Tongue (tissue), 2 donors: ENCODE measurements around the gene NACC2. TPM values are rescaled to one million over a fixed set of nuclear protein-coding genes. Genes with fewer than 3 reads are reported as not detected.

Source experiments
- DNase-seq: peaks from one replicate; pipeline ENCODE4 v3.0.0-alpha.2; 2015
- total RNA-seq: library from RNA; depleted of rRNA; stranded (reverse); fragments of >200 nt; gene quantifications from one replicate; pipeline ENCODE4 v1.2.3, GENCODE V29; 2014

The NACC2 gene, protein sequence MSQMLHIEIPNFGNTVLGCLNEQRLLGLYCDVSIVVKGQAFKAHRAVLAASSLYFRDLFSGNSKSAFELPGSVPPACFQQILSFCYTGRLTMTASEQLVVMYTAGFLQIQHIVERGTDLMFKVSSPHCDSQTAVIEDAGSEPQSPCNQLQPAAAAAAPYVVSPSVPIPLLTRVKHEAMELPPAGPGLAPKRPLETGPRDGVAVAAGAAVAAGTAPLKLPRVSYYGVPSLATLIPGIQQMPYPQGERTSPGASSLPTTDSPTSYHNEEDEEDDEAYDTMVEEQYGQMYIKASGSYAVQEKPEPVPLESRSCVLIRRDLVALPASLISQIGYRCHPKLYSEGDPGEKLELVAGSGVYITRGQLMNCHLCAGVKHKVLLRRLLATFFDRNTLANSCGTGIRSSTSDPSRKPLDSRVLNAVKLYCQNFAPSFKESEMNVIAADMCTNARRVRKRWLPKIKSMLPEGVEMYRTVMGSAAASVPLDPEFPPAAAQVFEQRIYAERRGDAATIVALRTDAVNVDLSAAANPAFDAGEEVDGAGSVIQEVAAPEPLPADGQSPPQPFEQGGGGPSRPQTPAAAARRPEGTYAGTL
- 9.8 TPM for total RNA-seq

DNA sequence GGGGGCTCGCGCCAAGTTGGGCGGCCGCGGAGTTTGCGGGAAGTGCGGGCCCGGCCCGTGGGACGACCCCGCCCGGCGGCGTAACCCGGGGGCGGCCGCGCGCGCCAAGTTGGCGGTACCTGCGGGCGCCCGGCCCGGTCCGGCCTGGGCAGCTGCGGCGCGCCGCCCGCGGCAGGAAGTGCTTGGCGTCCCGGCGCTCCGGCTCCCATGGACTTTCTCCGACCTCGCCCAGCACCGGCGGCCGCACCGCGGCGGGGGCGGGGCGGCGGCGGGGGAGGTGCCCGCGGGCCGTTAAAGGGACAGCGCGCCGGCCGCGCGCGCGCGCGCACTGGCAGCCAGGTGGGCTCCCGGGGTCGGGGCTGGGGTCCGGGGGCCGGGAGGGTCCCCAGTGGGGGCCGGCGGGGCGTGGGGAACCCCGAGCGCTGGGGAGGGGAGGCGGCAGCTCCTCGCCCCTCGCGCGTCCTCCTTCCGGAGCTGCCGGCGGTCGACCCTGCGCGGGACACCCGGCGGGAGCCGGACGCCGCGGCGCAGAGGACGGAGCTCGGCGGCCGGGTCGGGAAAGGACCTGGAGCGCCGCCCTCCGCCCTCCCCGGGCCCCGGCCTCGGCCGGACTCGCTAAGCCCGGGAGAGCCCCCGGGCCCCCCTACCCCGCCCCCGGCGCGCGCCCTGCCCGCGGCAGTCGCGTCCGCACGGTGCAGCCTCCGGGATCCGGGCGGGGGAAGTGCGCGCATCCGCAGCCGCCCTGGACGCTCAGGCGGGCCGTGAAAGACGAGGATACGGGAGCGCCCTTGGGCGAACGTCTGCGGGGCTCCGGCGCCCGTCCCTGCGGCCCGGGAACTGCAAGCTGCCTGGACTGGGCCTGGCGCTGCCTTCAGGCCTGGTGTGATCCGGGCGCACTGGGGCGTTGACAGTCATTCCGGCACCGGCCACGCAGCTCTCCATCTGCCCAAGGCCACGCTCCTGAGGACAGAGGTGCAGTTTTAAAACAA lies at the start of gene NACC2:
NACC2 (minus strand) TSS at position 220 of the 989 bp plus-strand sequence. CDS start 44,768 bp downstream, outside the sequence.
- DNase-seq = peak; percentile 55

DNA sequence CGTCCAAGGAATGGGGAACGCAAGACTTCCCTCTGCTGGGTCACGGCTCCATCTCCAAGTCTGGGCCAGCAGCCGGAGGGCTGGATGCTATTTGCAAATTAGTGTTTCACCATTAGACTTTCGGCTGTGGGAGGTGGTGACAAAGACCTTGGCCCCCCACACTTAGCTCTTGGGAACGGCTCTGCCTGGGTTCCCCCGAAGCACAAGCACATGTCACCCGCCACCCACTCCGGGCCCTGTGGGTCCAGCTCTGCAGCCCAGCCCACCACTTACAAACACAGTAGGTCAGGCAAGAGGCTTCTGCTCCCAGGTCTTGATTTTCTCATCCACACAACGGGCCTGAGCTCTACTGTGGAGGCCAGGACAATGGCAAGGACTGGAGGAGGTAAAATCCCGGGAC lies 49.4 kb upstream of the NACC2 start:
- DNase-seq = no peak

GRCh38 chr9:136143215-136144001 lies 48.3 kb upstream of the NACC2 start:
- DNase-seq = peak; percentile 52

DNA sequence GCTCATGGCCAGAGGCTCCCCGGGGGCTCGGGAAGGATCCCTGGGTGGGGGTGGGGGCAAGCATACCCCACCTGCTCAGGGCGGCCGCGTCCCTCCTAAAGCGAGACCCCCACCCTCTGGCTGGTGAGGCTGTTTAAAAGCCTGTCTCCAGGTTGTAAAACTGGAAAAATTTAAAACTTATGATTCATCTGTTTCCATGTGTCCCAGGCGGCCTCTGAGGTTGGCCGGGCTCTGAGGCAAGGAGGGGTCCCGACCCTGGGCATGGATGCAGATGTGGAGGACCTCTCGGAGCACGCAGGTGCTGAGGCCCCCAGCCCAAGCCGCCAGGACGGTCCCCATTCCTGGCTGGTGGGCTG lies 47.7 kb upstream of the NACC2 start:
- DNase-seq = no peak

GRCh38 chr9:136142414-136142796 lies 47.3 kb upstream of the NACC2 start:
- no peak for DNase-seq

DNA sequence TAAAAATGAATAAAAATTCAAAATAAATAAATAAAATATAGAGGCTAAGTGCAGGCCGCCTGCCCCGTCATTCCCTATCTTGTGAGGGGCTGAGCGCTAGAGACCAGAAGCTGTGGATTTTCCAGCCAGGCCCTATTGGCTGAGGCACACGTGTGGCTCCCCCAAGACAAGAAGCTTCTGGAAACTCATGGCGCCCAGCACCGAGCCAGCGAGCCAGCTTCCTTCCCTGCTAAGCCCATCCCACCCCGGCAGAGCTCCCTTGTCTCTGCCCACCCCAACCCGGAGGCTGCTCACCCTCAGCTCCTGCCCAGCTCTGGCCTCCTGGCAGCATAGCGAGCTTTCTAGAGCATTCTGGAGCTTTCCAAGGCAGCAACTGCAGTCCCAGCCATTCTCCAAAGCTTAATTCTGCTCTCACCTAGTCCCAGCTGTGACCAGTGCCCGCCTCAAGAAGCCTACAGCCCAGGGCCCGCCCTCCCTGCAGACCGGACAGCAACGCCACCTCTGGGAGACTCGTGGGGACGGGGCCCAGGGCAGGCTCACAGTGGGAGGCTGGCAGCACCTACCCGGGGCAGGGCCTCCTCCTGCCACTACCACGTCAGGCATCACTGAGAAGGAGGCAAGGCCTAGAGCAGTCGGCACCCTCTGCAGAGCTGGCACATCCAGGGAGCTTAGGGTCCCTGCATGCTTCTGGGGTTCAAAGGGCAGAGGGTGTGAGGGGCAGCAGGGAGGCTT lies 46.8 kb upstream of the NACC2 start:
- DNase-seq = no peak

- DNase-seq = peak; percentile 90
Observed at GRCh38 chr9:136140966-136141365, 45.9 kb upstream of the NACC2 start.

- DNase-seq = no peak
Observed at GRCh38 chr9:136140046-136140445, 45.0 kb upstream of the NACC2 start.

GRCh38 chr9:136138566-136138965 lies 43.5 kb upstream of the NACC2 start:
- no peak for DNase-seq

GRCh38 chr9:136137321-136138265 lies 42.5 kb upstream of the NACC2 start:
- DNase-seq = no peak

GRCh38 chr9:136136127-136136925 lies 41.2 kb upstream of the NACC2 start:
- no peak for DNase-seq

- DNase-seq = no peak
Observed at GRCh38 chr9:136135326-136136126, 40.4 kb upstream of the NACC2 start.

- DNase-seq = no peak
Observed at GRCh38 chr9:136133959-136134484, 38.9 kb upstream of the NACC2 start.

- peak; percentile 64 for DNase-seq
Observed at GRCh38 chr9:136133191-136133958, 38.3 kb upstream of the NACC2 start.

DNA sequence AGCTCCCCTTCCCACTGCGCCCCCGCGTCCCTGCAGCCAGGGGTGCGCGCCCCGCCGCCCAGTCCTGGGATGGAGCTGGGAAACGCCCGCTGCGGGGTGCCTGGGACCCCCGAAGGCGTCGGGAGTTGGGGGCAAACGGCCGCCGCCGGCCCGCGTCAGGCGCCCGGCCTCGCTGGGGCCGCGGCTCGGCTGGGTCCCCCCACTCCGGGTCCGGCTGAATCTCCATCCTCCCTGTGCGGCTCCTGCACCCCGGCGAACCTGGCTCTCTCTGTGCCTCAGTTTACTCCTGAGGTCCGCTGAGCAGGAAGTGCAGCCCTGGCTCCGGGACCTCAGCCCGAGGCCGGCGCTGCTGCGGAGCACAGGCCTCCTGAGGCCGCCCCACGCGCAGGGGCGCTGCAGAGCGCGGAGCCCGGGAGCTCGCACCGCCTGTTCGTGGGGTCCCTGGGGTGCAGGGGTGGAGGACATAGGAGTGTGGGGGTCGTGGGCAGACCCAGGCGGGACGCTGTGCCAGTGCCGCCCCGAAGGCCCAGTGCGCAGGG lies 37.5 kb upstream of the NACC2 start:
- no peak for DNase-seq

DNA sequence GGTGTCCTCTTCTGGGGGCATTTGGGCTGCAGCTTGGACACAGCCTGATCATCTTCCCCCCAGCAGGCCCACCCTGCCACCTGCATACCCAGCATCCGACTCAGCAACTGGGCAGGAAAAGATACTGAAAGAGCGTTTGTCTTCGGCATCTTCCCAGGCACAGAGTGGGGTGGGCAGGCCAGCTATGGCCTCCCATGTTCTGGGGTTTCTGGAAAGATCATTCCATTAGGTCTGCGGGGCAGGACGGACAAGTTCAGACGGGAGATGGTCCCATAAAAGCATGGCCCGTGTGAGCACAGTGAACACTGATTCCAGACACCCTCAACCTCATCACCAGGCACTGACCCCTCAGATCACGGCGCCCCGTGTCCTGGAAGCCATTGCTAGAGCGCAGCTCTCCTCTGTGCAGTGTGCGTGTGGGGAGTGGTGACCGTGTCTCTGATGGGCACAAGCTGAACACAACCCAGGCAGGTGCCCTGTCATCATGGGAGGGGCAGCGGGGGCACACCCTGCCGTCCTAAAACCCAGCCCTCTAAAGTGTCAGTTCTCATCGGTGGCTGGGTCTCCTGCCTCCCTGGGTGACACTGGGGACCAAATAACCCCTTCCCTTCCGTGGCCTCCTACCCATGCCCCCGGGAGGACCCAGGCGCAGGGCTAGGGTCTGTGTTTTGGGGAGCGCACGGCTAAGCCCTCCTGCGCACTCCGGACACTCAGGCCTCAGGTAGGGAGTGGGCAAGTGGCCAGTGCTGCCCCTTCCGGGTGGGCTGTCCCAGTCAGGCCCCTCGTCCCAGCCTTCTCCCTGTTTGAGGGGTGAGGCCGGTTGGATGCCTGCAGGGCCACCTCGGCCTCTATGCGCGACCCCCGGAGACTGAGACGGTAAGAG lies 36.8 kb upstream of the NACC2 start:
- no peak for DNase-seq
